Measurements from ENCODE around the gene ETHE1. TPM values are rescaled to one million over a fixed set of nuclear protein-coding genes. Genes with fewer than 3 reads are reported as not detected.

ETHE1 gene
- total and polyA plus RNA-seq, 2 of the 8 experiments (the other 6 are each of a cell fraction or from before 2014, with no cell fraction given) = 19.9 to 96.0 TPM

- Histone ChIP-seq H3K23ac (ENCODE audit: insufficient read length) (no peak overlapping the region), H4K91ac (replicated peaks; ENCODE audit: insufficient read length, low read length) (no peak overlapping the region), H2BK120ac (replicated peaks; ENCODE audit: low read depth, low read length) (no peak overlapping the region), H3K36me3 (ENCODE audit: control insufficient read depth in 2 of 4, insufficient read depth in 4 of 4, low read length in 3 of 4) (peaks cover 0 to 16% (median 10%) of the 10 kb centered on the region in 4 experiments; a peak in 6 of 8 replicates), H2BK20ac (ENCODE audit: low read length) (no peak overlapping the region), H3K14ac (ENCODE audit: insufficient read length) (no peak overlapping the region), H2BK12ac (ENCODE audit: low read depth, low read length) (no peak overlapping the region), H3K4me2 (ENCODE audit: insufficient read depth in 1 of 2, low read depth in 2 of 2, low read length in 2 of 2) (peak overlapping the region; percentile 79 to 97), H3K27me3 (replicated peaks in 1 of 4; ENCODE audit: control insufficient read depth in 3 of 4, extremely low read depth in 1 of 4, insufficient read depth in 3 of 4, low read length in 3 of 4) (no peaks in the 10 kb centered on the region), H2AFZ (ENCODE audit: low read length) (no peak overlapping the region), H3K18ac (ENCODE audit: extremely low read depth, low read length) (no peak overlapping the region), H3K23me2 (ENCODE audit: low read depth, low read length) (peaks cover 15% of the 10 kb centered on the region), H3K27ac (ENCODE audit: low read depth, low read length) (no peak overlapping the region), H2BK15ac (ENCODE audit: low read length) (no peak overlapping the region), H4K20me1 (replicated peaks in 1 of 2; ENCODE audit: control insufficient read depth in 1 of 2, insufficient read depth in 2 of 2, low read length in 2 of 2) (no peaks in the 10 kb centered on the region), H2BK5ac (ENCODE audit: low read depth, low read length) (peak overlapping the region; percentile 44; the same call in 1 of the 2 replicates), H3K9me3 (ENCODE audit: insufficient read depth in 2 of 2, low read depth in 1 of 2, low read length in 1 of 2) (peaks cover 0 to 7% of the 10 kb centered on the region in 2 experiments; a peak in 1 of 4 replicates), H3K9ac (replicated peaks in 1 of 4; ENCODE audit: extremely low read depth in 1 of 4, low read depth in 3 of 4, low read length in 3 of 4) (no peak overlapping the region), H3K4me3 (ENCODE audit: extremely low read depth in 1 of 4, insufficient read depth in 2 of 4, low read depth in 3 of 4, low read length in 4 of 4) (peak overlapping the region; percentile 63 to 74 (median 68); a peak in 7 of 8 replicates), H2AK5ac (ENCODE audit: low read depth, low read length) (no peak overlapping the region), H4K8ac (ENCODE audit: extremely low read depth, insufficient read depth, low read length) (0 out of 2 replicates have a peak overlapping the region, but pooled peaks have one; percentile 5), H3K79me2 (ENCODE audit: control insufficient read depth in 1 of 2, insufficient read depth in 2 of 2, low read length in 2 of 2) (no peaks in the 10 kb centered on the region), H3K4me1 (replicated peaks in 1 of 4; ENCODE audit: control insufficient read depth in 3 of 4, insufficient read depth in 4 of 4, low read length in 3 of 4) (peaks cover 0 to 14% (median 4%) of the 10 kb centered on the region in 4 experiments; a peak in 6 of 7 replicates), H3K4ac (replicated peaks; ENCODE audit: insufficient read length, low read depth, low read length) (no peak overlapping the region), H3K56ac (replicated peaks; ENCODE audit: insufficient read length, low read depth, low read length) (no peak overlapping the region), H4K5ac (ENCODE audit: insufficient read length, low read depth, low read length) (no peak overlapping the region), H3K79me1 (ENCODE audit: low read depth, low read length) (no peaks in the 10 kb centered on the region)
- CTCF ChIA-PET (ENCODE audit: partially characterized antibody) = interaction anchor here (0.7 to 6.9 kb wide), 8 partner anchors 11 to 174 kb away, joined by 3 to 122 read pairs (median 12); partner anchors contain the start of genes IRGQ and ZNF576
- no peak for DNase-seq (ENCODE audit: low read depth in 1 of 2, low spot score in 2 of 2)
- 21% methylated on average over 17 of the region's 17 CpGs; no CpG with 5 or more reads in 1 of the 2 experiments for WGBS, 2 experiments (ENCODE audit: extremely low coverage in 1 of 2, insufficient coverage in 1 of 2, insufficient read length in 1 of 2, insufficient replicate concordance in 2 of 2, low coverage in 1 of 2, low lambda C conversion rate in 2 of 2, missing lambda C conversion rate in 1 of 2)
- POLR2A ChIA-PET (ENCODE audit: partially characterized antibody) = interaction anchor here (1.1 to 3.4 kb wide), 8 partner anchors 19 to 100 kb away, joined by 3 to 13 read pairs (median 4); partner anchors contain the start of genes IRGQ, XRCC1 and ZNF576
- no peak for FAIRE-seq
- TF ChIP-seq, protein P1, sequence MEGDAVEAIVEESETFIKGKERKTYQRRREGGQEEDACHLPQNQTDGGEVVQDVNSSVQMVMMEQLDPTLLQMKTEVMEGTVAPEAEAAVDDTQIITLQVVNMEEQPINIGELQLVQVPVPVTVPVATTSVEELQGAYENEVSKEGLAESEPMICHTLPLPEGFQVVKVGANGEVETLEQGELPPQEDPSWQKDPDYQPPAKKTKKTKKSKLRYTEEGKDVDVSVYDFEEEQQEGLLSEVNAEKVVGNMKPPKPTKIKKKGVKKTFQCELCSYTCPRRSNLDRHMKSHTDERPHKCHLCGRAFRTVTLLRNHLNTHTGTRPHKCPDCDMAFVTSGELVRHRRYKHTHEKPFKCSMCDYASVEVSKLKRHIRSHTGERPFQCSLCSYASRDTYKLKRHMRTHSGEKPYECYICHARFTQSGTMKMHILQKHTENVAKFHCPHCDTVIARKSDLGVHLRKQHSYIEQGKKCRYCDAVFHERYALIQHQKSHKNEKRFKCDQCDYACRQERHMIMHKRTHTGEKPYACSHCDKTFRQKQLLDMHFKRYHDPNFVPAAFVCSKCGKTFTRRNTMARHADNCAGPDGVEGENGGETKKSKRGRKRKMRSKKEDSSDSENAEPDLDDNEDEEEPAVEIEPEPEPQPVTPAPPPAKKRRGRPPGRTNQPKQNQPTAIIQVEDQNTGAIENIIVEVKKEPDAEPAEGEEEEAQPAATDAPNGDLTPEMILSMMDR (IDR thresholded peaks at IDR 0.05; ENCODE audit: control extremely low read depth in 1 of 3, insufficient read depth in 1 of 3, low read depth in 1 of 3, low read length in 3 of 3) = no peak
- TF ChIP-seq SAP30 (IDR thresholded peaks at IDR 0.05; ENCODE audit: insufficient read depth, insufficient replicate concordance, low read length) (no peak), TAF7 (optimal IDR thresholded peaks at IDR 0.05; ENCODE audit: borderline replicate concordance, low read depth, low read length) (no peak), SP2 (IDR thresholded peaks at IDR 0.05; ENCODE audit: low read length) (no peak), POU5F1 (IDR thresholded peaks at IDR 0.05; ENCODE audit: low read depth, low read length) (no peak), TCF12 (IDR thresholded peaks at IDR 0.05; ENCODE audit: low read depth, low read length) (no peak), ATF2 (IDR thresholded peaks at IDR 0.05; ENCODE audit: low read length) (no peak)
Measured at GRCh38 chr19:43534305-43534815, 7.4 kb upstream of the ETHE1 start.

All from H1 (cell line).